ENCODE results near the gene SMIM13.

SMIM13 gene

GRCh38 chr6:11064836-11065235 lies 28.8 kb upstream of the SMIM13 start:
- no peak overlapping the region for H3K27ac ChIP-seq (ENCODE audit: low read length)
- H3K4me3 ChIP-seq (ENCODE audit: low read depth in 1 of 2, low read length in 2 of 2), result no peak overlapping the region
- H3K9me3 ChIP-seq (ENCODE audit: control insufficient read depth in 1 of 2, low read length in 2 of 2), result no peaks in the 10 kb centered on the region
- H3K4me1 ChIP-seq (ENCODE audit: control insufficient read depth in 1 of 2, insufficient read depth in 2 of 2, low read length in 2 of 2), result no peaks in the 10 kb centered on the region
- no peaks in the 10 kb centered on the region for H3K27me3 ChIP-seq (ENCODE audit: low read depth, low read length)
- no peaks in the 10 kb centered on the region for H3K36me3 ChIP-seq (ENCODE audit: control insufficient read depth in 1 of 2, insufficient read depth in 2 of 2, low read length in 2 of 2)

GRCh38 chr6:11065436-11066202 lies 28.0 kb upstream of the SMIM13 start:
- Histone ChIP-seq H3K27me3 (ENCODE audit: low read depth, low read length) (no peaks in the 10 kb centered on the region), H3K4me1 (ENCODE audit: control insufficient read depth in 1 of 2, insufficient read depth in 2 of 2, low read length in 2 of 2) (no peaks in the 10 kb centered on the region), H3K27ac (ENCODE audit: low read length) (no peak overlapping the region), H3K36me3 (ENCODE audit: control insufficient read depth in 1 of 2, insufficient read depth in 2 of 2, low read length in 2 of 2) (no peaks in the 10 kb centered on the region), H3K4me3 (ENCODE audit: low read depth in 1 of 2, low read length in 2 of 2) (no peak overlapping the region), H3K9me3 (ENCODE audit: control insufficient read depth in 1 of 2, low read length in 2 of 2) (no peaks in the 10 kb centered on the region)

GRCh38 chr6:11066505-11067347 lies 26.9 kb upstream of the SMIM13 start:
- no peak overlapping the region for H3K4me3 ChIP-seq (ENCODE audit: low read depth in 1 of 2, low read length in 2 of 2)
- no peak overlapping the region for H3K27ac ChIP-seq (ENCODE audit: low read length)
- no peaks in the 10 kb centered on the region for H3K36me3 ChIP-seq (ENCODE audit: control insufficient read depth in 1 of 2, insufficient read depth in 2 of 2, low read length in 2 of 2)
- no peaks in the 10 kb centered on the region for H3K9me3 ChIP-seq (ENCODE audit: control insufficient read depth in 1 of 2, low read length in 2 of 2)
- no peaks in the 10 kb centered on the region for H3K27me3 ChIP-seq (ENCODE audit: low read depth, low read length)
- no peaks in the 10 kb centered on the region for H3K4me1 ChIP-seq (ENCODE audit: control insufficient read depth in 1 of 2, insufficient read depth in 2 of 2, low read length in 2 of 2)

GRCh38 chr6:11067348-11067747 lies 26.3 kb upstream of the SMIM13 start:
- no peaks in the 10 kb centered on the region for H3K36me3 ChIP-seq (ENCODE audit: control insufficient read depth in 1 of 2, insufficient read depth in 2 of 2, low read length in 2 of 2)
- H3K27ac ChIP-seq (ENCODE audit: low read length), result no peak overlapping the region
- H3K4me1 ChIP-seq (ENCODE audit: control insufficient read depth in 1 of 2, insufficient read depth in 2 of 2, low read length in 2 of 2), result no peaks in the 10 kb centered on the region
- no peaks in the 10 kb centered on the region for H3K9me3 ChIP-seq (ENCODE audit: control insufficient read depth in 1 of 2, low read length in 2 of 2)
- no peaks in the 10 kb centered on the region for H3K27me3 ChIP-seq (ENCODE audit: low read depth, low read length)
- no peak overlapping the region for H3K4me3 ChIP-seq (ENCODE audit: low read depth in 1 of 2, low read length in 2 of 2)

GRCh38 chr6:11069760-11070159 lies 23.9 kb upstream of the SMIM13 start:
- H3K9me3 ChIP-seq (ENCODE audit: control insufficient read depth in 1 of 2, low read length in 2 of 2), result no peaks in the 10 kb centered on the region
- no peaks in the 10 kb centered on the region for H3K4me1 ChIP-seq (ENCODE audit: control insufficient read depth in 1 of 2, insufficient read depth in 2 of 2, low read length in 2 of 2)
- no peaks in the 10 kb centered on the region for H3K36me3 ChIP-seq (ENCODE audit: control insufficient read depth in 1 of 2, insufficient read depth in 2 of 2, low read length in 2 of 2)
- no peak overlapping the region for H3K4me3 ChIP-seq (ENCODE audit: low read depth in 1 of 2, low read length in 2 of 2)
- no peaks in the 10 kb centered on the region for H3K27me3 ChIP-seq (ENCODE audit: low read depth, low read length)
- no peak overlapping the region for H3K27ac ChIP-seq (ENCODE audit: low read length)

- Histone ChIP-seq H3K9me3 (ENCODE audit: control insufficient read depth in 1 of 2, low read length in 2 of 2) (no peaks in the 10 kb centered on the region), H3K27me3 (ENCODE audit: low read depth, low read length) (no peaks in the 10 kb centered on the region), H3K36me3 (ENCODE audit: control insufficient read depth in 1 of 2, insufficient read depth in 2 of 2, low read length in 2 of 2) (no peaks in the 10 kb centered on the region), H3K4me3 (ENCODE audit: low read depth in 1 of 2, low read length in 2 of 2) (no peak overlapping the region), H3K4me1 (ENCODE audit: control insufficient read depth in 1 of 2, insufficient read depth in 2 of 2, low read length in 2 of 2) (no peaks in the 10 kb centered on the region), H3K27ac (ENCODE audit: low read length) (no peak overlapping the region)
These were observed 21.5 kb upstream of the SMIM13 start for GRCh38 chr6:11072101-11072500.

GRCh38 chr6:11076540-11076939 lies 17.1 kb upstream of the SMIM13 start:
- no peaks in the 10 kb centered on the region for H3K27me3 ChIP-seq (ENCODE audit: low read depth, low read length)
- no peaks in the 10 kb centered on the region for H3K9me3 ChIP-seq (ENCODE audit: control insufficient read depth in 1 of 2, low read length in 2 of 2)
- H3K36me3 ChIP-seq (ENCODE audit: control insufficient read depth in 1 of 2, insufficient read depth in 2 of 2, low read length in 2 of 2), result no peaks in the 10 kb centered on the region
- no peaks in the 10 kb centered on the region for H3K4me1 ChIP-seq (ENCODE audit: control insufficient read depth in 1 of 2, insufficient read depth in 2 of 2, low read length in 2 of 2)
- no peak overlapping the region for H3K27ac ChIP-seq (ENCODE audit: low read length)
- no peak overlapping the region for H3K4me3 ChIP-seq (ENCODE audit: low read depth in 1 of 2, low read length in 2 of 2)

GRCh38 chr6:11078266-11078665 lies 15.4 kb upstream of the SMIM13 start:
- no peaks in the 10 kb centered on the region for H3K27me3 ChIP-seq (ENCODE audit: low read depth, low read length)
- H3K4me1 ChIP-seq (ENCODE audit: control insufficient read depth in 1 of 2, insufficient read depth in 2 of 2, low read length in 2 of 2), result no peaks in the 10 kb centered on the region
- H3K36me3 ChIP-seq (ENCODE audit: control insufficient read depth in 1 of 2, insufficient read depth in 2 of 2, low read length in 2 of 2), result no peaks in the 10 kb centered on the region
- H3K27ac ChIP-seq (ENCODE audit: low read length), result no peak overlapping the region
- H3K4me3 ChIP-seq (ENCODE audit: low read depth in 1 of 2, low read length in 2 of 2), result no peak overlapping the region
- no peaks in the 10 kb centered on the region for H3K9me3 ChIP-seq (ENCODE audit: control insufficient read depth in 1 of 2, low read length in 2 of 2)

GRCh38 chr6:11080296-11080695 lies 13.3 kb upstream of the SMIM13 start:
- Histone ChIP-seq H3K36me3 (ENCODE audit: control insufficient read depth in 1 of 2, insufficient read depth in 2 of 2, low read length in 2 of 2) (no peaks in the 10 kb centered on the region), H3K27me3 (ENCODE audit: low read depth, low read length) (no peaks in the 10 kb centered on the region), H3K4me3 (ENCODE audit: low read depth in 1 of 2, low read length in 2 of 2) (no peak overlapping the region), H3K4me1 (ENCODE audit: control insufficient read depth in 1 of 2, insufficient read depth in 2 of 2, low read length in 2 of 2) (no peaks in the 10 kb centered on the region), H3K9me3 (ENCODE audit: control insufficient read depth in 1 of 2, low read length in 2 of 2) (no peaks in the 10 kb centered on the region), H3K27ac (ENCODE audit: low read length) (no peak overlapping the region)

- Histone ChIP-seq H3K4me3 (ENCODE audit: low read depth in 1 of 2, low read length in 2 of 2) (no peak overlapping the region), H3K27me3 (ENCODE audit: low read depth, low read length) (no peaks in the 10 kb centered on the region), H3K36me3 (ENCODE audit: control insufficient read depth in 1 of 2, insufficient read depth in 2 of 2, low read length in 2 of 2) (no peaks in the 10 kb centered on the region), H3K27ac (ENCODE audit: low read length) (no peak overlapping the region), H3K4me1 (ENCODE audit: control insufficient read depth in 1 of 2, insufficient read depth in 2 of 2, low read length in 2 of 2) (no peaks in the 10 kb centered on the region), H3K9me3 (ENCODE audit: control insufficient read depth in 1 of 2, low read length in 2 of 2) (no peaks in the 10 kb centered on the region)
These were observed 10.1 kb upstream of the SMIM13 start for GRCh38 chr6:11083491-11083890.

GRCh38 chr6:11083956-11084355 lies 9.7 kb upstream of the SMIM13 start:
- no peaks in the 10 kb centered on the region for H3K27me3 ChIP-seq (ENCODE audit: low read depth, low read length)
- no peaks in the 10 kb centered on the region for H3K4me1 ChIP-seq (ENCODE audit: control insufficient read depth in 1 of 2, insufficient read depth in 2 of 2, low read length in 2 of 2)
- H3K4me3 ChIP-seq (ENCODE audit: low read depth in 1 of 2, low read length in 2 of 2), result no peak overlapping the region
- no peaks in the 10 kb centered on the region for H3K36me3 ChIP-seq (ENCODE audit: control insufficient read depth in 1 of 2, insufficient read depth in 2 of 2, low read length in 2 of 2)
- no peaks in the 10 kb centered on the region for H3K9me3 ChIP-seq (ENCODE audit: control insufficient read depth in 1 of 2, low read length in 2 of 2)
- no peak overlapping the region for H3K27ac ChIP-seq (ENCODE audit: low read length)
